Left forelimb (tissue), 1 donor: ENCODE measurements around the gene VTI1A.

Experiments
- DNase-seq: peaks from one replicate; pipeline ENCODE4 v3.0.0-alpha.2; 2018; ENCODE audit warnings: low spot score

The VTI1A gene

DNA sequence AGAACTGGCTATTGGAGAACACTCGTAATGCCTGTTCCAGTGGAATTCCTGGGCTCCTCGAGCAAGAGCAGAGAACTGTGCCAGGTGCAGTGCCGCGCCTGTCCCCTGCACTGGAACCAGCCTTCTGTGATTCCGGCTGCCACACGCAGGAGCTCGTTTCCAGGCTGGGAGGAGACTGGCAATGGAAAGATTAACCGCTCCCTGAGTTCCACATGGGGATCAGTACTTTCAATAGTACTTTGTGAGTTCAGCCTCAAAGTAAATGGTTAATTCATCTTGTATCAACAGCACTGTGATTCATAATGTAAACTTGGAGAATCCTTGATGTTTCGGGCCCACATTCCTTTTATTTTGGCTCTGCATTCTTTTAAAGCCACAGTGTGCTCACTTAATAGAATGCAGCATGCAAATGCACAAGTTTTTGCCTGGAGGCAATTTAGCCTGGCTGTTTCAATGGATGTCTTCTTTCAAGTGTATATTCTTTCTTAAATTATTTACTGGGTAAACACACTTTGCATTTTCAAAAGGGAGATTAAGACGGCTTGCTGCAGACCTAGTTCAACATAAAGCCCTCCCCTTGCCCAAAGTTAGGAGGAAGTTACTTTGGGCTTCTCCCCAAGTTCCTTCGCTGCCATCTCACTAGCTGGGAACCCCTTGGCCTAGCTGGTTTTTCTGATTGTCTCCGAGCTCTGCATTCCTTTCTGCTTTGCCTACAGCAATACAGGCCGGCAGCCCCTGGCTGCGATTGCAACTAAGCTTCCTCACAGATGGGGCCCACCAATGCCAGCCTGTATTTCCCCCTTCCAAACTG lies 364.9 kb downstream of the VTI1A start:
- DNase-seq, result peak; percentile 74

DNA sequence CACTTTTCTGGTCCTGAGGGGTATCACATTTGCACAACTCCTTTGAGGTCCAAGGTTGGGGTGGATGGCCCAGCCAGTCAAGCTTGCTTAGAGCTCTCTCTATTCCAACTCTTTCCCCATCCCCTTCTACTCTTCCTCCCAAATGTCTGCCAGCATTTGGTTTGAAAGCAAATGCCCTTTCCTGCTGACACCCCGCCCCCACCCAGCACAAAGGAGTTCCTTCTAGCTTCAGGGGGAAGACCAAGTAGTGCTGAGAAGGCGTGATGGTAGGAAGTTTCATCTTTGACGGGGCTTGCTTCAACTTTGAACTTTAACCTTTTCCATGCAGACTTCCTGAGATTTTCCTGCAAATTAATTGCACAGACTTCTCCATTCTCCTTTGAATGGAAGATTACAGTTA lies 365.6 kb downstream of the VTI1A start:
- no peak for DNase-seq

- DNase-seq, result no peak
Measured at GRCh38 chr10:112813866-112814591, 367.0 kb downstream of the VTI1A start.

DNA sequence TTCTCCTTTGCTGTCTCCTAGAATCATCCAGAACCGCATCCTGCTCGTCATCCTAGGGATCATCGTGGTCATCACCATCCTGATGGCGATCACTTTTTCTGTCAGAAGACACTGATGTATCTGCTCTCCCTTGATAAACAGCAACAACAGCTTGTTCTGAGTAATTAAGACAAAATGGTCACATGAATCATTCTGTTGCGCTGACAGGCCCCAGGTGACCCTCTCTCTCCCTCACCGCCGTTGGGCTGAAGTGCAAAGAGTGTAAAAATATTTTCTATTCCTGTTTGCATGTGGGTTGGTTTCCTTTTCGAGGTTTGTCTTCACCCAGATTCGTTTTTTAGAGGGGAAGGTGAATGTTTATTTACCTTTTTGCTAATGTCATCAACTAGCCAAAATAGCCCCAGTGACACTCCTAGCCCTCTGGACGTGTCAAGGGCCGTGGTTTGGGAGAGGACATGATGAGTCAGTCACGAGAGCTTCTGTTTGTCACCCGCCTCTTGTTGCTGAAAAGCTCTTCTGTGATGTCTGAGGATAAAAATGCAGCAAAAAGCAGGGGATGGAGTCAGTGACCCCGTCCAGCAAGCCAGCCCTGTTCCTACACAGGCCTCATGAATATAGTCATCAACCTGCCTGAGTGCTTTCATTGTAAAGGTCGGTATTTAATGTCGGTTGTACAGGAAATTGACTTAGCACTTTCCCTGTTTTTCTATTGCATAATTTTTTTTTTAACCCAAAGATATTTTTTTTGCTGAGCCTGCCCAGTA lies 368.4 kb downstream of the VTI1A start:
- DNase-seq, result no peak

DNA sequence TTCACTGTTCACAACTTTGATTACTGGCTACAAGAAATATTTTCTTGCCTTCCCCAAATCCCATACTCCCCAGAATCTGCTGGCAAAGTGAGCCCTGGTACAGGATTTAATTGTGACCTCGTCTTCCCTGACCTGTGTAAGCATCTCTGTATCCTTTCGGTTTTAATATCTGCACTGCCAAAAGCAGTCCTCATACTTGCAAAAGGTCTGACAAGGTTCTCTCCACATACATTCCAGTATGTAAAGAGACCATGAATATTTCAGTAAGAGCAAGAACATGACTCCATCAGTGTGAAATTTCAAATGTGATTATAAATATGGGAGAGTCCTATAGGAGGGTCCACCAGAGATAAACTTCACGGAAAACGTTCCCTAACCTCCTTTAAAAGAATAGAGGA lies 369.0 kb downstream of the VTI1A start:
- no peak for DNase-seq

DNA sequence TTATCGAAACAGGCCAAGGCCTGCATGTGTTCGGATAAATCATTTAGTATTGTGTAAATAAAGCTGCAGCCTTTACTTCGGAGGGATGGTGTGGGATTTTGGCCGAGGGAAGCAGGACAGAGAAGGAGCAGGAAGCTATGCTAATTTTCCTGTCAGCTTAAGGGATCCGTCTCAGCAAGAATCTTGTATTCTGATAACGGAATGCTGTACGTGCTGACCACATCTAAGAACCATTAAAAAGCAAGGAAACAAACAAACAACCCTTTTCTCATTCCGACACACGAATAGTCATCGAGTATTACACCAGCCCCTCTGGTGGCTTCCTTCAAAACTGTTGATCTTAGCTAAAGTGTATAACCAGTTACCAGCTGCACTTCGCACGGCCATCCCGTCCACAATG lies 369.9 kb downstream of the VTI1A start:
- no peak for DNase-seq

DNA sequence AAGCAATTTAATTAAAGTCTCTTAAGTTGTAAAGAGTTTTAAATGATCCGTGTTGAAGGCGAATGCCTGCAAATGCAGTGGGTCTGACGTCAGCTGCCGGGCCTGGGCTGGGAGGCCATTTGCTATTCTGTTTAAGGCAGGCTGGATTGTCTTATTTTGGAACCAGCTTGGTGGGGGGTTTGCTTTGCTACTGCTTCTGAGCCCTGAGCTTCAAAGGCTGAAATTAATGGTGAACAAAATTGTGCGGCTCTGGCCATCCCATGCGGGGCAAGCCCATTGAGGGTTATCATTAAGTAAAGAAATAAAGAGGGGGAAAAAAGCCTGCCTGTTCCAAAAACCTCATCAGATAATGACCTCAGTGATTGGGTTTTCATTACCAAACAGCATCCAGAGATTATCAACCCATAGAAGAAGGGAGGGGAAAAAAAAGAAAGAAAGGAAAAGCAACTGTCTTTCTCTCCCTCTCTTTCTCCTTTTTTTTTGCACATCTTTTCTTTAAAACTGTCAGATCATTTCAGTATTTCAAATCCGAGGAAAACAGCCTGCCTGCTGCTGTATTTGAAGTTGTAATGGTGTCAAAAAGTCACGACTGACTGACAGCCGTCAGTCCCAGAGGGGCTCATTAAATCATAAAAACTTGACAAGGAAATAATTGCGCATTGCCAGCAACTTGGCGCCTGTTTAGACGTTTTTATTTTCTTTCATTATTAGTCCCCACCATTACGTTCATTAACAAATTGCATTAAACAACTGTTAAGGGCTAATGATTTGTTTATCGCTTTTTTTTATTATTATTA lies 371.2 kb downstream of the VTI1A start:
- DNase-seq, result no peak

DNA sequence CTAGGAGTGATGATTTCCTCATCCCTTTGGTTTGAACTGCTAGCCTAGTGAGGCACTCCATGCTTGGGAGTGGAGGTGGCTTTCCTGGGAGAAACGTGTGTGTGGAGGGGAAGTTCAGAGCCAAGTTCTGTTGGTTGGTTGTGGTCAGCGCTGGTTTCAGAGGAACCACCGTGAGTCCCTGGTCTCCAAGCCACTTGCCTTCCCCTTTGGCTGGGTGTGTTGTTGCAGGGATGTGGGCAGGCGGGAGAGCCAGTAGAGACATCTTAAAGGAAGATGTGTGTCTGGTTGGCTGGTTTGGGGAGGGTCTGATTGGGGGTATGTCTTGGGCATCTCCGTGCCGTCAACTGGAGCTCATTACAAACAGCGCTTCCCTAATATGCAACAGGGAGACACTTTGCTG lies 372.2 kb downstream of the VTI1A start:
- DNase-seq, result no peak

DNA sequence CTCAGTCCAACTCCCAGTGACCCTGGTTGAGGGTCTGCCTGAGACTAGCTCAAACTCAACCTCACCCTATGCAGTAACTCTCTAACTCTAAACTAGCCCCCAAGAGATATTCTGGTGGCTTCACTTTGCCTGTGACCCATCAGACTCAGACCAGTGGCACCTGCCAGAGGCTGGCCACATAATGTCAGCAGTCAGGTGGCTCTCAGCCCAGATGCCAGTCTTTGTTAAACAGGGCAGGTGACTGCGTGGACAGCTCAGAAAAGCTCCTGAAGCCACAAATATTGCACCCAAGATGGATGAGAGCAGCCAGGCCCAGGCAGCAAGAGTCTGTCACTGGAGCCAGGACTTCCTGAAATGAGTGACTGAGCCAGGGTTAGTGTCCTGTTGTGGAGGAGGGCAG lies 373.3 kb downstream of the VTI1A start:
- DNase-seq, result no peak

- DNase-seq, result no peak
Measured at GRCh38 chr10:112821038-112821437, 374.0 kb downstream of the VTI1A start.

GRCh38 chr10:112821663-112822062 lies 374.6 kb downstream of the VTI1A start:
- DNase-seq, result no peak

DNA sequence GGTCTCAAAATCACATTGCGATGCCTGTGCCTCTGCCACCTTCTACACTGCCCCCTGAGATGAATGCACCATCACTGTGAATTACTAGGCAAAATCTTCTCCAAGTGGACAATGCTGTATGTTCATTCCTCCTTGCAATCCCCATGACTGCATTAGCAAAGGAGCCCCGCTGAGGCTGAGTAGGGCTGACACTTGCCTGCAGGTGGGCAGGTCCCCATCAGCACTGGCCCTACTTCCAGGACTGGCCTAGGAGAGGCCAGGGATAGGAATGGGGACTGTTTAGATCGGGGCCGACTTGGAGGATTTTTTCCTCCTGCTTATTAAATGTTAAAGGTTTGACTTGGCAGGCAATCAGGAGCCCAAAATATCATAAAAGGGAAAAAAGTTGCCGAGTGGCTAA lies 376.0 kb downstream of the VTI1A start:
- no peak for DNase-seq

DNA sequence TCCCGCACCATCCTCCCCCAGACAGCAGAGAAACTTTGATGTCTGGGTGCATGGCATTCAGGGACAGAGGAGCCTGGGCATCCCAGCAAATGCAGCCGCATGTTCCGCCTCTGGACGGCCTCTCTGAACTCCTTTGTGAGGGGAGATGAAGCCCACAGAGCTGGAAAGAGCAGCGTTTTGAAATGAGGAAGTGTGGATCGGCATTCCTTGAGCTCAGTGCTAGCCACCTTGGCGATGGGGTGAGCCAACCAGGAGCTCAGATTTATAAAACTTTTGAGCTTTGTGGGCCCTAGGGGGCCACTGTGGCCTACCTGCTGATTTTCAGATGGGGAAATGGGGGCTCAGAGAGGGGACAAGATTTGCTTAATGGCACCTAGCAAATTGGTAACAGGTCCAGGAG lies 376.6 kb downstream of the VTI1A start:
- DNase-seq, result no peak

DNA sequence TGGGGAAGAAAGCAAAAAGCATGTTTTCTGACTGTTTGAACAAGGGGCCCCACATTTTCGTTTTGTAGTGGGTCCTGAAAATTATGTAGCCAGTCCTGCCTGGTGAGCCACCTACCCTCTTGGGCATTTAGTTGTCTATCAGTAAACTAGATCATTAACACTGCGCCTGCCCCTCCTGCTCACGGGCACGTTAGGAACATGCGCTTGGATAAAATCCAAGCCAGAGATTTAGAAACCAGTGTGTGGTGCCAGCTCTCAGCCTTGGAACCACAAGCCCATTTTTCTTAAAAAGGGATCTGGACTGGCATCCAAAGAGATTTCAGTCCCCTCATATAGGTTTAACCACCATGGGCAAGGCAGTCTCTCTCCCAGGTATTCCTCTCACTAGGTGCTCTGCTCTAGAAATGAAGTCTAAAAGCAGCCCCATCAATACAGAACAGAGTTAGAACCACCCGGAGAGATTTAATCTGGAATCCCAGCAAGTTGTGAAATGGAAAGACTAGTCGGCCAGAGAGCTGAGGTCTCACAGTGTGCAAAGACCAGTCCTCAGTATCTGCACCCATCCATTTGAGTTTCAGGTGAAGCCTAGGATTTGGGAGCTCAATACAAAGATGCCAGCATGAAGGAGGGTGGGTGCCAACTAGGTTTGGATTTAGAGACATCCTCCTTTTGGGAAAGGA lies 379.1 kb downstream of the VTI1A start:
- DNase-seq, result no peak

- no peak for DNase-seq
Measured at GRCh38 chr10:112827086-112827485, 380.1 kb downstream of the VTI1A start.

DNA sequence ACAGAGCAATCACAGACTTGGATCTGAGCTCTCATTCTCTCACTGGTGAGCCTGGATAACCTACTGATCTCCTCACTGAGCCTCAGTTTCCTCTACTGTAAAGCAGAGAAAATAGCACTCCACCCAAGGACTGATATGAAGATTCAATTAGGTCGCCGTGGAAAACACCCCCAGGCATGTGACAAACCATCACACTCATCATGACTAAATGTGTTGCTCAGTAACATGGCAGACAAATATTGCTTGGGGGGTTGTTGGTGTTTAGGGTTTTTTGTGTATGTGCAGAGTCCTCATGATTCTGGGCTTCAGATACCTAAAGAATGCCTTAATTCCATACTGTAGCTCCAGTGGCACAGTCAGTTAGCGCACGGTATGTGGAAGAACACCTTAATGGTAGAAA lies 380.9 kb downstream of the VTI1A start:
- DNase-seq, result no peak

DNA sequence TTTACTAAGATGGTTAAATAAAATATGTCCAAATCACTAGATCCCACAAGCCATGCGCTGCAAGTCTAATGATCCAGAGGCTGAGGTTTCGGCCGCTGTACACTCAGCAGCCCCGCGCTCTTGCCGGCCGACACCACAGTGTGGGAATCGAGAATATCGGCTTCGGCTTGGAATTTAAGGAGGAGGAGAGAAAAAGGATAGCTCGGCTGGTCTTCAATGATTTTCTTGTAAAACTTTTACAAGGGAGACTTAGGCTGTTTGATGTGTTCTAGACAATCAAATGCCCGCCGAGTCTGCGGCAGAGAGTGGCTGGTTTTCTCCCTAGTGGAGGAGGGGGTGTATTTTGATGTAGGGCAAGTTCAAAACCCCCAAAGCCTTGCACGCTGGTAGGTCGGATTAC lies 384.8 kb downstream of the VTI1A start:
- no peak for DNase-seq

DNA sequence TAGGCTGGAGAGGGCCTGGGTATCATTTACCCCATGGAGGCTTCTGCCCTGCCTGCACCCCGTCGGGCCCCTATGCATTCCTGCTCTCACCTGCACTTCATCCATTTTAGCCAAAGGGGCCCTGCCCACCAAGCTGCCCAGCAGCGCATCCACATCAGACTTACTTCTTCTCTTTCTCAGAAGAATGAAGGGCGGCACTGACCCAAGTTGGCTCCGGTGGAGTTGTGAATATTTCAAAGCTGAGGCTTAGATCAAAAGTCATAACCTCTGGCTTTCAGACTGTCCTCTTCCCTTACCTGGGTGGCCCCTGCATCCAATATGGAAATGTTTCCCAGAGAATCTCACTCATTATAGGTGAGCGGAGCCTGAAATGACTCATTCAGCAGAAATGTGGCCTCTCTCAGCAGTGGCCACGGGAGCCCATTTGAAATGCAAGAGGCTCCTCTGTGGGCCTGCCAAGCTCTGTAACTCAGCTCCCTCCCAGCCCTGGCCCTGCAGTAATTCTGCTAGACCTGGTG lies 385.4 kb downstream of the VTI1A start:
- no peak for DNase-seq

- DNase-seq, result no peak
Measured at GRCh38 chr10:112832959-112833358, 385.9 kb downstream of the VTI1A start.

DNA sequence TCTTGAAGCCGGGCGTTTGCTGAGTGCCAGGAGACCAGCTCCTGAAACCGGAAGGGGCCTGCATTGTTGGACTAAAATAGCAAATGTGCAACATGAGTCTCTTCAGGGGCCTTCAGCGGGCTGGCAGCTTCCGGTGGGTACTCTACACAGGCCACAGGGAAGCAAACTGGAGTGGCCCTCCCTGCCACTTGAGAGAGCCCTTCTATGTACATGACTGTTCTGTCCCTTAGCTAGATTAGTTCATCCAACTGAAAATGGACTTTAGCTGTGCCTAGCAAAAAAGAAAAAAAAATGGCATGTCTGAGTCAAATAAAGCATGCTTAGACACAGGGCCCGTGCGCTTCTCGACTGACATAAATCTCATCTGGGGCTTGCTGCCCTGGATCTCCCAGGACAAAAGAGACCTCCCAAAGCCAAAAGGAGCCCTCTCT lies 387.8 kb downstream of the VTI1A start:
- DNase-seq, result no peak

DNA sequence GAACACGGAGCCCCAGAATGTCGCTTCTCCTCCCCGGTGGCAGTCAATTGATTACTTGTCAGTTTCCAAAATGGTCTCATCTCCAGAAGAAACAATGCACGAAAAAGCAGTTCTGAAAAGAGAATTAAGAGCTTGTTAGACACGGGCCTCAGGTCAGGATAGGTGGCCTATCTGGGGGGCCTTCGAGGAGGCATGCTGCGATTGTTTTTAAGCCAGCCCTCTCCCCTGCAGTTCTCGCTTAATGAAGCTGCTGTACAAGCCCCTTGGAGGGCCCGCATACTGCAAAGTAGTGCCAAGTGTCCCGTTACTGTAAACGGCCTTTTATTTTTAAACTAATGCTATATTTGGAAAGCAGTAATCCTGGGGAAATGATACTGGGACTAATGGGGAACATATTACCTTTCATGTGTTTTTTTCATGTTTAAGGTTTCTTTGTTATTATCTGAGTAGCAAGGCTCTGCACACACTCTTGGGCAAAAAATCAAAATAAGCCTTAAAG lies 388.3 kb downstream of the VTI1A start:
- no peak for DNase-seq
